B cell (primary cell): ENCODE data around the gene TAS2R60.

ENCODE experiments used
- CTCF ChIP-seq: fragments of 200-600 bp; IDR thresholded peaks from one replicate; pipeline ENCODE4 v1.8.0; 2022; ENCODE audit warnings: antibody characterized with exemption, mild to moderate bottlenecking
- EZH2 ChIP-seq: IDR thresholded peaks from 2 replicates; pipeline ENCODE4 v1.6.1; 2012; ENCODE audit warnings: borderline replicate concordance, low read depth, mild to moderate bottlenecking, moderate library complexity, low read length; ENCODE audit not compliant: insufficient read depth, poor library complexity, severe bottlenecking

GRCh38 chr7:143436325-143436946, 6.8 kb upstream of the TAS2R60 start:
- TF ChIP-seq CTCF (no peak), EZH2 (no peak)
